SIG-M5 treated with dmso at 0.1 percent for 504 hours (cell line): ENCODE data around the gene OR6C65.

Experiments used
- DNase-seq: peaks from one replicate; lab custom pipeline; 2025; ENCODE audit not compliant: unreplicated experiment; lab: John Stamatoyannopoulos, UW

Gene OR6C65

DNA sequence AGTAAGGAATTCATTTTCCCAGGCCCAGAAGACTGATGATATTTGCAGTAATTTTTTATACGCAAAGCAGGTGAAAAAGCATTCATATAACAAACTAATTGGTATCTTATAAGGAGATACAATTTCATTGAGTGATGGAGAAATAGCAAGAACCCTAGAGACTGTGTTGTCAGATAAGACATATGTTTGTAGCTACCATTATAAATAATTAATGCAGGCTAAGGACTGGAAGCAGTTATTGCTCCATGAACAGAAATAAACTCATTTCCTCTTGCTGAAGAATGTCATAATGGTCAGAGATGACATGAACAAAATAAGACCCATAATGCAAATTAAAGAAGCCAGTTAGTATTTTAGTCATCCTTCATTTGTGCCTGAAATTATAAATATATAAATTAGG lies 45.0 kb downstream of the OR6C65 start:
- no peak for DNase-seq

DNA sequence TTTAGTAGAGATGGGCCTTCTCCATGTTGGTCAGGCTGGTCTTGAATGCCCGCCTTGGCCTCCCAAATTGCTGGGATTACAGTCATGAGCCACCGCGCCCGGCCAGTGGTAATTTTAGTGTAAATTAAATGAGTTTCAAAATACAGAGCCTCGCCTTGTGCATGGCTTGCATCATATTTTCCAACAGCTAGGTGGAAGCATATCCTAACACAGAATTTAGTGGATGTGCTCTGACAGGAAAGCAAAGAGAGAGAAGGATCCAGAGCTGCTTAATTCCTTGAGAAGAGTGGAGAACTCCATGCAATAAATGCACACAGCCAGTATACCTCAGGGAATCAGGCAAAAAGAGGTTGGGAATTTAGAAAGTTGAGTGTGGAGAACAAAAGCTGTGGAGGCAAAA lies 46.0 kb downstream of the OR6C65 start:
- DNase-seq: no peak

DNA sequence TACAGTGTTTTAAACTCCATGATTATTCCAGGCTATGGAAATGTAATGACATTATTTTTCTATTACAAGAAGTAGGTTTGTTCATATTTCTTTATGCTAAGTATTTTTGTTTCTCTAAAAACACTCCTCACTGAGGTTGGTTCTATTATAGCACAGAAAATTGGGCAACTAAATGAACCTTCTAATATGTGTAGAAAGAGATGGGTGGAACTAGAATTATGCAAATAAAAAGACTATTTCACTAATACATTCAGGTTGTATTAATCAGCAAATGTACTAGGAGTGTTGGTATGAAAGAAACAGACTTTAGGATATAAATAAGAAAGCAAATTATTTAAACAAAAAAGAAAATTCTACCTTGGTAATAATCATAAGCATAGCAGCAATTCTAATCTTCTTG lies 48.5 kb downstream of the OR6C65 start:
- DNase-seq: no peak
